HG03521 (cell line): ENCODE measurements around the gene SLC9A1.

Experiments used
- ATAC-seq: cut with Tn5 transposase; IDR thresholded peaks from one replicate; pipeline ENCODE4 v1.9.1; 2021; ENCODE audit warnings: mild to moderate bottlenecking, moderate library complexity; ENCODE audit not compliant: unreplicated experiment

Gene SLC9A1

DNA sequence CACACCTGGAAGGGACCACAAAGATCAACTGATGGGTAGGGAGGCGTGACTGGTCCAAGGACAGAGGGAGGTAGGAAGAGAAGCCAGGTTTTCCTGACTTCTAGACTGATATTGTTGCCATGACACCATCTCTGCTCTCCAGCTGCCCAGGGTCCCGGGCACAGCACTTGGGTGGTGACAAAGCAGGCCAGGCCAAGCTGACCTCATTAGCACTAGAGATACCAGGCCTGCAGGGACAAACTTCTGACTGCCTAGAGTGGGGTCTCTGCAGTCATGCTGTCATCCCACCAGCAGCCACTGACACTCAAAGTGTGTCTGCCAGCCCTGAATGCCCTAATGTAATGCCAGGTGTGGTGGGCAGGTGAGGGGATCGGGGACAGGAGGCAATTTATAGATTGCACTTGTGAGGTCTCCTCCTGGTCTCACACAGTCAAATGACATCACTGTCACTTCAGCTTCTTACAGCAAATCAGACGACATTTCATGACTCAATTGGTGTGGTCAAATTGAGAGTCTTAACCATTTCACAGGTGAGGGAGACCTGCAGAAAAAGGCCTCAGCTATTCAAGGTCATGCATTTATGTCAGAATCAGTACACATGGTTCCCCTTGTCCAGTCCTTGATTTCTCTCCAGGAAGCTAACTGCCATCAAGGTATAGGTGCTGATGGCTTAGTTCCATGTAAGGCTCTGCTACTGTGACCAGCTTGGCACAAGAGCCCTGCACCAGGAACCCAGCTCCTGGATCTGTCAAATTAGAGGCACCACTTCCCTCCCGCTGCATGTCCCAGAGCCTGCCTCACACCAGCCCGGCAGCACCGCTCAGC, 2.7 kb downstream of the SLC9A1 start:
- no peak for ATAC-seq

DNA sequence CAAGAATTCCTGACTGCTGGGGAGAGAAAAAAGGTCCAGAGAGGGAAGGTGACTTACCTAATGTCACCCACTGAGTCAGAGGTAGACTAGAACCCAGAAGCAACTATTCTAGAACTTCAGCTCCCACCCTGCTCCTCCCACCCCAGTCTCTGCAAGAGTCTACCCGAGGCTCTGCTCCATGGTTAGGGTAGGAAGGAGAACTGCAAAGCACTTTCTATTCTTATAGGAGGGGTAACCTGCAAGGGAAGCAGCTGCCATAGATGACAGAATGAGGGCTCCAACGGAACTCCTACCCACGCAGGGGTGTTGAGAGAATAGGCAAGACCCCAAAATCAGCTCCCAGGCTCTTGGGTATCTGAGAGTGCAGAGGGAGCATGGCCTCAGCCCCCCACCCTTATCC, 4.3 kb downstream of the SLC9A1 start:
- ATAC-seq, result no peak

DNA sequence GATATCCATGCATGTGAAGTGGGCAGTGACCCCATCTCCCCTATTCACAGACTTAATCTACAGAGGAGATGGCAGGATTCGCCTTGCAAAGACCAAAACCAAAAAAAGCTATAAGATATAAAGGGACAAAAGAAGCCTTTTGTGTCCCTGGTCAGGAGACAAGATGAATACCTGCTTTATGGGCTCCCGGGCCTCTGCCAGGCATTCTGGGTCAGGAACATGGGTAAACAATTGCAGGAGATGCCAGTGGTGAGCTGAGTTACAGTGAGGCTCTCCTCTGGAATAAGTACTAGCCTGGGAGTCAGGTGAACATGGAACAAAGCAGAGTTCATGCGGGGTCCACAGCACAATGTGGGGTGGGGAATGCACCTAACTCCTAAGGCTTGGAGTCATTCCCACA, 4.7 kb downstream of the SLC9A1 start:
- ATAC-seq, result no peak

DNA sequence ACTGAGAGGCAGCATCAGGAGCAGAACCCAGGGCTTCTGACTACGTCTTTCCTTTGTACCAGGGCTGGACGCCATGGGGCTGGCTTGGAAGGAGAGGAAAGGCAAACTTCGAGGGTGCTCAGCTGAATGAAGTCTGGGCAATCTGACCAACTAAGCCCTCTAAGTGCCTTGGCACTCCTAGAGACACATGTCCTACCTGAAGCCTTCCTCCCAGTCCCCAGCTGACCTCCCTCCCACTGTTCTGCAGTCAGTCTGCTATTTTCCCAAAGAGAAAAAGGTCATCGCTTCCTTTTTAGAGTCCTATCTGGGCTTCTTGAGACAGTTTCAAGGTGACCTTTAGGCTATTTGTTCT, 5.2 kb downstream of the SLC9A1 start:
- no peak for ATAC-seq

DNA sequence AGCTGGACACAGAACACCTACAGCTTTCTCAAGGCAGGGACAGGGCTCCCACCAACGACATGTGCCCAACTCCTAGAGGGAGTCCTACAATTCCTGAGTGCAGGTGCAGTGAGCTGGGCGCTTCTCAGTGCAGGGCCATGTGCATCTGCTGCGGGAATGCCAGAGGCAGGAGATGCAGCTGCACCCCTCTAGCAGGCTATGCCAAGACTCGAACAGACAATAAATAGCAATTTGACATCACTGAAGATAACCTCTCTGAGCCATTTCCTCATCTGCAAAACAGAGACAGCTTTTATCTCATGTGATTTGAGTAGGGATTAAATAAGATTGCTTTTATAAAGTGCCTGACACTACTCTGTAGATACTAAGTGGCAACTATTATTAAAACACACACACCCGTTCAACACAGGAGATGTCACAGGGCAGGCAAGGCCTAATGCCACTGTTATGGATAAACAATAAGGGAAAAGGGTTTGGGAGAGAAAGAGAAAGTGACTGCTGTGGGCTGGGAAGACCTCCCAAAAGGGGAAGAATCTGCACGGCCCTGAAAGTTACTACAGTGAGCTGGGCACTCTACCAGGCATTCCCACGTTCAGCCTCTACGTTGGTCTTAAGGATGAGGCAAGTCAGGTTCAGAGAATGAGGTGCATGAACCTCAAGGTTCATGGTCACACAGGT, 5.7 kb downstream of the SLC9A1 start:
- no peak for ATAC-seq

DNA sequence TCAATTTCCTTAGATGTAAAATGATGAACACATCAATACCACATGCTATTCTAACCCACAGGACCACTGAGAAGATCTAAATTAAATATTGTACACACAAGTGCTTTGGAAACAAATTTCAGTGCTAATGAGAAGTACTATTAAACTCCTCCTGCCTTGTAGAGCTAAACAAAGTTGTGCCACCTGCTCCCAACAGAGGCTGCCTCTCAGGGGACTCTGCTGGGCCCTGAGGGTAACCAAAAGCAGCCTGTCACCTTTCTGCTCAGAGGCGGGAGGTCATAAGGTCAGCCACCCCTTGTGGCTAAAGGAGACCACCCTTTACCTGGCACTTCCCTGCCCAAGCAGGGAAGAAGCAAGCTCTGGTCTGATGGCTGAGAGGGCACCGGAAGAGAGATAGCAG, 6.3 kb downstream of the SLC9A1 start:
- ATAC-seq, result no peak

DNA sequence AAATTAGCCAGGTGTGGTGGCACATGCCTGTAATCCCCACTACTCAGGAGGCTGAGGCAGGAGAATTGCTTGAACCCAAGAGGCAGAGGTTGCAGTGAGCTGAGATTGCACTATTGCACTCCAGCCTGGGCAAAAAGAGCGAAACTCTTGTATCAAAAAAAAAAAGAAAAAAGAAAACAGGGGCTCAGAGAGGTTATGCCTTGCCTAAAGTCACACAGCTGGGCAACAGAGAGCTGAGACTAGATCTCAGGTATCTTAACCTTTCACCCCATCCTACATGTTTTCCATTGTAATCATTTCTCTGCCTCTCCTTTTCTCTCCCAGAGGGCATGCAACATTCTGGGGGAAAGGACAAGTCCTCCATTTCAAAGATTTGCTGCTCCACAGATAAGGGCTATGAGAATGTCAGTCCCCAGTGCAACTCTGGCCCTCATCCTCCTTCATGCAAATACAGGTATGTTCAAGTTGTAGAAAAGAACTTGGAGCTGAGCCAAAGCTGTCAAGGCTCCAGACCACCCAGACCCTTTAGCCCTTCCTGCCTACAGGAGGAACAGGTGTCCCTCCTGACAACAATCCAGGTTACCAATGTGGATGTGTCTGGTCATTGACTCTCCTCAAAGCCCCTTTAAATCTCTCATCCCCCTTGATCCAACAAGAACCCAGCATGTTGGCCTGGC, 6.9 kb downstream of the SLC9A1 start:
- ATAC-seq, result no peak

DNA sequence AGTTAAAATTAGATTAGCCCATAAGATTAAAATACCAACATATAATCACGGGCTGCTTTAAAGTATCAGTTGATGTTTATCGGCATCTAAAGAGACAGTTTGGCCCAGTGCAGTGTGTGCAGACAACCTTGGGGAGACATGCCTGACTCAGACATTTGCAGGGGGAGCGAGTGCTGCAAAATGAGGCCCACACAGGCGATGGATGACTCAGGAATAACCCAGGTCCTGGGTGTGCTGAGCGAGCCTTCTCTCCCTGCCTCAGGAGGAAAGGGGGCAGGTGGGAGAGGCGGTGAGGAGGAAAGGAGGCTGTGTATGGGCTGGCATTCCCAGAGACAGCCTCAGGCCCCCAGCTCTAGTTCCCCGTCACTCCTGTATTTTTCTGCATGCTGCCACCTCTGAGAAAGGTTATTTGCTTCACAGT, 9.0 kb downstream of the SLC9A1 start:
- no peak for ATAC-seq

DNA sequence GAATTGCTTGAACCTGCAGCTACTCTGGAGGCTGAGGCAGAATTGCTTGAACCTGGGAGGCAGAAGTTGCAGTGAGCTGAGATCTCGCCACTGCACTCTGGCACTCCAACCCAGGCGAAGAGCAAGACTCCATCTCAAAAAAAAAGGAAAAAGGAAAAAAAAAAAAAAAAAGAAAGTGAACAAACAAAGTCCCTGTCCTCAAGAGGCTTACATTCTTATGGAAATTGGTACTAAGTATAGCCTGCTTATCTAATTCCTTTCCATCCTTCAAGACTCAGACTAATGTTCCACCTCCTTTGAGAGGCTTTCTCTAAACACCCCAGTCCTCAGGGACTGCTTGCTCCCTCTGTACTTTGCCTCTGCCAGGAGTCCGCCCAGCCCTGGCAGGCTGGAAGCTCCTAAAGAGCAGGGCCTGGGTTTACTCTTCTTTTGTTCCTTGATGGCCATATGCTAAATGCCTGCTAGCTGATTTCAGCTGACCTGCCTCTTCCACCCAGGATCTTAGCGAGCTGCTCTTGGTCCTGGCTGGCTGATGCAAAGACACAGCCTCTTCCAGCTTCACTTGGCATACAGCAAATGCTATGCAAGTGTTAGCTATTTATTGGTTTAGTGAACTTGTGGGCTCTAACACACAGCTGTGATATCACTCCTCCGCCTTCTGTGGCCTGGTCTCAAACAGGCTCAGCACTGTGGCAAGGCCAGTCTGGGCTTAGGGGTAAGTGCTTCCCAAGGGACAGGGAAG, 9.8 kb downstream of the SLC9A1 start:
- ATAC-seq, result no peak

DNA sequence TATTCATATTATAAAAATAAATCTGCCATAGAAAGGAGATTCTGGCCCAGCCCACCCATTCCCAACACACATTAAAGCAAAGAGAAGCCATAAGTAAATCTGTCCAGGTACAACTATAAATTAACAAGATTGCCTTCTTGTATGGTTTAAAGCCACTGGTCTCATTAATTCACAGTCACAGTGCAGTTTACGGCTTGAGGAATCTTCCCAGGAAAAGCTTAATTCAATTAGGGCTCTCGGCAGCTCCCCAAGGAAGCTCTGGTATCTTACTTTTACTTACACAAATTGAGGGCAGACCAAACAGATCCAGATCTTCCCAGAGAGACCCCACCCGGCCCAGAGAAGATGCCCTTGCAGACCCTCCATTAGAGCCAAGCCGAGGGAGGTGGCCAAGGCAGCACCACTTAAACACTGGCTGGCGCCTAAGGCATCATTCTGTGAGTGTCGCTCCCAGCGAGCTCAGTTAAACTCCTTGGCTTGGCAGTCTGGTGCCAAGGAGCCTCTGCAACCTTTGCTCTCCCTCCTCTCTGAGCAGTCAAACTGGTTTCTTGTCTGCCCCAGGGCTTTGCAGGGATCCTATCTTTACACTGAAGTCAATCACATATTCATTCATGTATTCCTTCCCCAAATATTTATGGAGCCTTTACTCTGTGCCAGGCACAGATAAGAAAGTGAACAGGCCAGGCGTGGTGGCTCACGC, 10.7 kb downstream of the SLC9A1 start:
- ATAC-seq, result no peak

DNA sequence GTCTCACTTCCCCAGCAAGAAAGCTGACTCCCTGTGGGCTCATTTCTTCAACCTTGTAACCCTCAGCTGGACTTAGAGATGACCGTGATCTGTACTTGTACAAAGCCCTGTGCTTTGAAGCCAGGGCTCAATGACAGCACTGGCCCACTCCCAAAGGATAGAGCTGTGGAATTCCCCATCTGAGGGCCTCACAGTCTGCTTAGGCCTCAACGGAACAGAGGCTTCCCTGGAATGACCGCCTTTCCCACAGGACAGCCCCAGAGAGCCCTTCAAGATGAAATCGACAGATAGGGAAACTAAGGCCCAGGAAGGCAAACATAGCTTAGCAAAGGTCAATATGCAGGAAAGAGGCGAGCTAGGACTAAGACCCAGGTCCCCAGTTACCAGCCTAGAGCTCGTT, 11.5 kb downstream of the SLC9A1 start:
- no peak for ATAC-seq

DNA sequence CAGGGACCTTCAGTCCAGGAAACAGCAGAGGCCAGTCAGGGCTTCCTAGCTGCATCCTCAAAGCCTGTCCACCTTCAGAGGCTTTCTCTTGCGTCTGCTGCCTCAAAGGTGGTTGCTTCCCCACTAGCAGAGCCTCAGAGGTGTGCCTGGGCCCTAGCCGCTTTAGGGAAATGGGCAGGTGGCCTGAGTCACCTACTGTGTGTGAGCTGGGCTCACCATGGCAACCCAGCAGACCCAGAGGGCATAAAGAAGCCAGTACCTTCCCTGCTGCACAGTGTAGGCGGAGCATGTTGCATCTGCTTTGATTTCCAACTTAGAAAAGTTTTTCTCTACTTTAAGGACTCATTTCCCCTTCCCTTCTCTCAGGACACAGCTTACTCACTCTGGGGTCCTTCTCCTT, 12.5 kb downstream of the SLC9A1 start:
- ATAC-seq, result no peak

DNA sequence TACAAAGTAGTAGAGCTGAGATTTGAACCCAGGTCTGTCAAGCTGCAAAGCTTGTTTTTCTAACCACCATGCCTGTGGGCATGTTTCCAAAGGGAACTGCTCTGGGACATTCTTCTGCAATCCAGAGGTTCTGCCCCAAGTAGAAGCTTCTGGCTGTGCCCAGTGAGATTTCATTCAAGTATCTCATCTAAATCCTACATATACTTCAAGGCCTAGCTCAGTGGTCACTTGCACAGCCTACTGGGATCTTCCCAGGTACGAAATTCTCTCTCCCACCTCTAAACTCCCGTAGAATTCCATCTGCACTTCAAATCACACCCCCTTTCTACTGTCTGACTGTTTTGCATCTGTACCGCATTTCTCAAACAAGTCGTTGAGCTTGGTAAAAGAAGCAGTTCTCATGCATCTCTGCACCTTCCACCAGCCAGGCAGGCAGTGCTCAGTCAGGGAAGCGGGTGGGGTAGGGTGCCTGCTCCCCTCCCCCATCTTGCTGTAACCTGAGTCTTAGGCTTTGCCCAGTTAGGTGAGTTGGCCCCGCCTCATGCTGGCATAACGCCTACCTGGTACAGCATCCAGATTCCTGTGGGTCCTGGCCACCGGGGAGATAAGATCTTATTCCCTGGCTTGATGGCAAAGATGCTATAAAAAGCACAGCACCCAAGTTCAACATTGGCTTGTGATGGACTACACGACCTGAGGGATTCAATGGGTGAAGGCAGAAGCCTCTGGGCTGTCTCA, 13.5 kb downstream of the SLC9A1 start:
- ATAC-seq, result no peak

DNA sequence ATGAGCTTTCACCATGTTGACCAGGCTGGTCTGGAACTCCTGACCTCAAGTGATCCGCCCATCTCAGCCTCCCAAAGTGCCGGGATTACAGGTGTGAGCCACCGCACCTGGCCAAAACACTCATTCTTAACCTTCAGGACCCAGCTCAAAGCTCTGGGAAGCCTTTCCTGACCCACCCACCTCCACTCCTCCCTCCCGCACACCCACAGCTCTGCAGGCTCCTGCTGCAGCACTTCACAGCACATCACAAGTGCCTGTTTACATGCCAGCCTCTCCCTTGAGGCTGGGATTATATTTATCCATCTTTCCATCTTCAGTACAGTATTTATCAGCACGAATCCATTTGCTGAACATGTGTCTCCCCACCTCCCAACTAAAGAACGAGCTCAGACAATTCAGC, 14.9 kb downstream of the SLC9A1 start:
- no peak for ATAC-seq

DNA sequence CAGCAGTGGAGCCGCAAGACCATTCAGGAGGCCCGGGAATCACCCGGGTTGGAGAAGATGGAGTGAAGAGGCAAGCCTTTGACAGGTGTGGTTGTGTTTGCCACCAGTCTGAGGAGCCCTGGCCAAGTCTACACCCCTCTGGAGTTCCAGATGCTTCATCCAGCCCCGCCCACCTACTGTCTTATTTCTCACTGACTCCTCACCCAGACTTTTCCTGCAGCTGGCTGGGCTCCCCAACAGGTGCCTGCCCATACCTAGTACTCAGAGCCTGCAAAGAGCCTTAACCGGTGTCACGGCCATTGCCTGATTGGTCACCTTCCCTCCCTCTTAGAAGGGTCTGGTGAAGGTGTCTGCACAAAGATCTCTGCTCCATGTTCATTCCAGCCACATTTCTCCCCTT, 16.0 kb downstream of the SLC9A1 start:
- ATAC-seq, result no peak

DNA sequence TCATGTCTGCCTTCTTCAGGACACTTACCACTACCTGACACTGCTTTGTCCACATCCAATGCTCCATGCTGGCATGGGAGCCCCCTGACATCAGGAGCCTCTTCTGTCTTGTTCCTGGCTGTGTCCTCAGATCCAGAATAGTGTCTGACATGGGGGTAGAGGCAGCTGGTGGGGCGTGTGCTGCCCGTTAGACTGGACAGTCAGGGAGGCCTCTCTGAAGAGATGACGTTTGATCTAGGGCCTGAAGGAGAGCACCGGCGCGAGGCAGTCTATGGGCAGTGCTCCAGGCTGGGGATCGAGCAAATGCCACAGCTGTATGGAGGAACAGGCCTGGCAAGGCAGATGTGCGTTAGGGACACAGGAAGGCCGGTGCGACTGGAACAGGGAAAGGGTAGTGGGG, 16.6 kb downstream of the SLC9A1 start:
- ATAC-seq, result no peak

DNA sequence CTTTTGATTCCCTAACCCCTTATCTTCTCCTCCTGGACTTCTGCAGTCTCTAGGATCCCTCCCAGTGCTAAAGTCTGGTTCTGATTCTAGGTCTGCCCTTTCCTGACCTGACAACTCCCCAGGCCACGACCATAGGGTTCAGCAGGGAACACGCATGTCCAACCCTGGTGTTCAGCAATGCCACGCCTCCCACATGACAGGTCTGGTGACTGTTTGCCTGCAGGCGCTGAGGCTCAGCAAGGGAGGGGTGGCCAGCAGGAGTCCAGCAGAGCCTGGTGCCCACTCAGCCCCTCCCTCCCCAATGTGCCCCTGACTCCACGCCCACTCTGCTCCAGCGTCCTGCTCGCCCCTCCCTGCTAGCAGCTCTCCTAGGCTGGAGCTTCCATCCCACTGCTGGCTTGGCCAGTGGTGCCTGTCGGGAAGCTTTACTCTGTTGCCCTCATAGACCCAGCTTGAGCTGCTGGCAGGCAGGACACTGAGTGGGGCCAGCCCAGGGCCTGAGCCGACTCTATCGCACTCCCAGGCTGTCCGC, 17.3 kb downstream of the SLC9A1 start:
- ATAC-seq, result no peak

DNA sequence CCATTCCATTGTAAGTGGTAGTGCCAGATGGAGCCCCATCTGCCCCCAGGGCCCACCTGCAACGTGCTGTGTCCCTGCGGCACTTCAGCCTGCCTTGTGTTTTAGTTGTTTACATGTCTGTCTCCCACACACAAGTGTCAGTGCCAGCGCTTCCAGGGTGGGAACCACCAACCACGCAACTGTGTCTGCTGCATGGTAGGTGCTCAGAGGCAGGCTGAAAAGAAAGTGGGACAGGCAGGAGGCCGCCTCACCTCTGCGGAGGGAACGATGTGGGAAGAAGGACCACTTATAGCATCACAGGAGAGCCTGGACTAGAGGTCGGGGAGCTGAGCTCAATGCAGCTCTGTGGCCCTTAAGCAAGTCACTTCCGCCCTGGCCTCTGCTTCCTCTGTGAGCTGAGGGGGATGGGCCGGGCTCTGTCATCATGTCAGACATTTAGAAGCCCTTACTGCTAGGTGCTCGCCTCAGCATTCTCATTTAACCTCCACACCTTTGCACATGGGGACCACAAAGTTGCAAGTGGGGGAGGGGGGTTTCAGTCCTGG, 17.9 kb downstream of the SLC9A1 start:
- no peak for ATAC-seq

DNA sequence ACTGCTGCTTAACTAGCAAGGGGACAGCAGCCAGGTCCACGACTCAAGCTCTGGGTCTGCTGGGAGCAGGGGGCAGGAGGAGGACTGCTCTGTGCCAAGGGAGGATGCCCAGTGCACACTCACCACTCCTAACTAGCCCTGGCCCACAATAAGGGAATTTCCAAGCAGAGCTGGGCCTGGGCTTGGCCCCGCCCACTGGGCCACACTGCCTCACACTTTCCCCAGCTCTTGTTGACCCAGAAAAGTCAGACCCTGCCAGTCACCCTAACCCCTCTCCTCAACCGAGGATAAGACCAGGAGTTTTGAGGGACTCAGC, 18.7 kb downstream of the SLC9A1 start:
- no peak for ATAC-seq
